ENCODE measurements around the gene LTB. TPM values are rescaled to one million over a fixed set of nuclear protein-coding genes. Genes with fewer than 3 reads are reported as not detected.

LTB gene
- total and polyA plus RNA-seq, 2 of the 13 experiments (the other 11 are each of a cell fraction or from before 2014, with no cell fraction given): 0.09 to 0.22 TPM

- TF ChIP-seq ZNF782 (CRISPR knock-in tag; IDR thresholded peaks at IDR 0.05; ENCODE audit: borderline replicate concordance) (peak; percentile 24; the same call in 1 of the 2 replicates), ZNF775 (CRISPR knock-in tag; IDR thresholded peaks at IDR 0.05; ENCODE audit: borderline replicate concordance) (no peak), MYNN (CRISPR knock-in tag; IDR thresholded peaks at IDR 0.05; ENCODE audit: low read depth) (0 out of 2 replicates have a peak, but pooled peaks have one; percentile 25), KMT2B (CRISPR knock-in tag; IDR thresholded peaks at IDR 0.05) (peak; percentile 61; the same call in 1 of the 2 replicates), HNF4A (CRISPR knock-in tag; IDR thresholded peaks at IDR 0.05) (no peak; the same call in none of the 2 replicates), CCAR2 (optimal IDR thresholded peaks at IDR 0.05; ENCODE audit: low read depth, low read length) (no peak), ZSCAN9 (CRISPR knock-in tag; IDR thresholded peaks at IDR 0.05; ENCODE audit: borderline replicate concordance) (peak; percentile 78; the same call in 1 of the 2 replicates), ZNF709 (CRISPR knock-in tag; IDR thresholded peaks at IDR 0.05) (peak; percentile 93), ZNF616 (CRISPR knock-in tag; IDR thresholded peaks at IDR 0.05; ENCODE audit: low read depth) (peak; percentile 66), FOXA1 (IDR thresholded peaks at IDR 0.05) (no peak), FOXA1 (CRISPR knock-in tag; IDR thresholded peaks at IDR 0.05) (no peak), SNAPC5 (CRISPR knock-in tag; IDR thresholded peaks at IDR 0.05; ENCODE audit: borderline replicate concordance) (0 out of 2 replicates have a peak, but pooled peaks have one; percentile 50), ZUFSP (CRISPR knock-in tag; IDR thresholded peaks at IDR 0.05; ENCODE audit: borderline replicate concordance) (no peak), HOXD1 (CRISPR knock-in tag; IDR thresholded peaks at IDR 0.05) (peak; percentile 87), ZNF512 (CRISPR knock-in tag; IDR thresholded peaks at IDR 0.05) (no peak), TFE3 (CRISPR knock-in tag; IDR thresholded peaks at IDR 0.05) (peak; percentile 62; the same call in 1 of the 2 replicates), FOSL1 (CRISPR knock-in tag; IDR thresholded peaks at IDR 0.05; ENCODE audit: borderline replicate concordance) (no peak)
- TF ChIP-seq, protein P1, sequence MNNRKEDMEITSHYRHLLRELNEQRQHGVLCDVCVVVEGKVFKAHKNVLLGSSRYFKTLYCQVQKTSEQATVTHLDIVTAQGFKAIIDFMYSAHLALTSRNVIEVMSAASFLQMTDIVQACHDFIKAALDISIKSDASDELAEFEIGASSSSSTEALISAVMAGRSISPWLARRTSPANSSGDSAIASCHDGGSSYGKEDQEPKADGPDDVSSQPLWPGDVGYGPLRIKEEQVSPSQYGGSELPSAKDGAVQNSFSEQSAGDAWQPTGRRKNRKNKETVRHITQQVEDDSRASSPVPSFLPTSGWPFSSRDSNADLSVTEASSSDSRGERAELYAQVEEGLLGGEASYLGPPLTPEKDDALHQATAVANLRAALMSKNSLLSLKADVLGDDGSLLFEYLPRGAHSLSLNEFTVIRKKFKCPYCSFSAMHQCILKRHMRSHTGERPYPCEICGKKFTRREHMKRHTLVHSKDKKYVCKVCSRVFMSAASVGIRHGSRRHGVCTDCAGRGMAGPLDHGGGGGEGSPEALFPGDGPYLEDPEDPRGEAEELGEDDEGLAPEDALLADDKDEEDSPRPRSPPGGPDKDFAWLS (CRISPR knock-in tag; IDR thresholded peaks at IDR 0.05; ENCODE audit: borderline replicate concordance): no peak
- TF ChIP-seq, protein P2, sequence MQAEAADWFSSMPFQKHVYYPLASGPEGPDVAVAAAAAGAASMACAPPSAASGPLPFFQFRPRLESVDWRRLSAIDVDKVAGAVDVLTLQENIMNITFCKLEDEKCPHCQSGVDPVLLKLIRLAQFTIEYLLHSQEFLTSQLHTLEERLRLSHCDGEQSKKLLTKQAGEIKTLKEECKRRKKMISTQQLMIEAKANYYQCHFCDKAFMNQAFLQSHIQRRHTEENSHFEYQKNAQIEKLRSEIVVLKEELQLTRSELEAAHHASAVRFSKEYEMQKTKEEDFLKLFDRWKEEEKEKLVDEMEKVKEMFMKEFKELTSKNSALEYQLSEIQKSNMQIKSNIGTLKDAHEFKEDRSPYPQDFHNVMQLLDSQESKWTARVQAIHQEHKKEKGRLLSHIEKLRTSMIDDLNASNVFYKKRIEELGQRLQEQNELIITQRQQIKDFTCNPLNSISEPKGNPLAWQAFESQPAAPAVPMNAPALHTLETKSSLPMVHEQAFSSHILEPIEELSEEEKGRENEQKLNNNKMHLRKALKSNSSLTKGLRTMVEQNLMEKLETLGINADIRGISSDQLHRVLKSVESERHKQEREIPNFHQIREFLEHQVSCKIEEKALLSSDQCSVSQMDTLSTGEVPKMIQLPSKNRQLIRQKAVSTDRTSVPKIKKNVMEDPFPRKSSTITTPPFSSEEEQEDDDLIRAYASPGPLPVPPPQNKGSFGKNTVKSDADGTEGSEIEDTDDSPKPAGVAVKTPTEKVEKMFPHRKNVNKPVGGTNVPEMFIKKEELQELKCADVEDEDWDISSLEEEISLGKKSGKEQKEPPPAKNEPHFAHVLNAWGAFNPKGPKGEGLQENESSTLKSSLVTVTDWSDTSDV (CRISPR knock-in tag; IDR thresholded peaks at IDR 0.05): no peak
These were observed 40.3 kb downstream of the LTB start, which contains the start of gene DDX39B (continued) for GRCh38 chr6:31541658-31542521.
